ENCODE results near the gene BRD7.

Gene BRD7

GRCh38 chr16:50390914-50391716, 22.3 kb upstream of the BRD7 start:
- in situ Hi-C loops (cut with HindIII; ENCODE audit: low sequenced_read_pairs), result no loop called here
- TF ChIP-seq CTCF (IDR thresholded peaks at IDR 0.05; ENCODE audit: low read depth, low read length, missing control alignments), result no peak
- no peak for DNase-seq (ENCODE audit: low read depth)
- H3K4me3 ChIP-seq (ENCODE audit: low read depth, low read length), result no peak overlapping the region

GRCh38 chr16:50390371-50390771, 21.6 kb upstream of the BRD7 start:
- in situ Hi-C loops (cut with HindIII; ENCODE audit: low sequenced_read_pairs), result no loop called here

GRCh38 chr16:50389900-50390299, 21.1 kb upstream of the BRD7 start:
- H3K4me3 ChIP-seq (ENCODE audit: low read depth, low read length), result no peak overlapping the region
- in situ Hi-C loops (cut with HindIII; ENCODE audit: low sequenced_read_pairs), result no loop called here
- DNase-seq (ENCODE audit: low read depth), result no peak
- no peak for TF ChIP-seq CTCF (IDR thresholded peaks at IDR 0.05; ENCODE audit: low read depth, low read length, missing control alignments)

More at GRCh38 chr16:50390371-50390771, 21.6 kb upstream of the BRD7 start:
- no peak for DNase-seq (ENCODE audit: low read depth)
- TF ChIP-seq CTCF (IDR thresholded peaks at IDR 0.05; ENCODE audit: low read depth, low read length, missing control alignments), result no peak
- H3K4me3 ChIP-seq (ENCODE audit: low read depth, low read length), result no peak overlapping the region

GRCh38 chr16:50388496-50388895, 19.7 kb upstream of the BRD7 start:
- DNase-seq (ENCODE audit: low read depth), result no peak
- no peak overlapping the region for H3K4me3 ChIP-seq (ENCODE audit: low read depth, low read length)
- no peak for TF ChIP-seq CTCF (IDR thresholded peaks at IDR 0.05; ENCODE audit: low read depth, low read length, missing control alignments)
- in situ Hi-C loops (cut with HindIII; ENCODE audit: low sequenced_read_pairs), result no loop called here

- no peak for DNase-seq (ENCODE audit: low read depth)
- in situ Hi-C loops (cut with HindIII; ENCODE audit: low sequenced_read_pairs), result no loop called here
- no peak overlapping the region for H3K4me3 ChIP-seq (ENCODE audit: low read depth, low read length)
- no peak for TF ChIP-seq CTCF (IDR thresholded peaks at IDR 0.05; ENCODE audit: low read depth, low read length, missing control alignments)
Observed at GRCh38 chr16:50386774-50387173, 18.0 kb upstream of the BRD7 start.

GRCh38 chr16:50386139-50386538, 17.4 kb upstream of the BRD7 start:
- in situ Hi-C loops (cut with HindIII; ENCODE audit: low sequenced_read_pairs), result no loop called here
- DNase-seq (ENCODE audit: low read depth), result no peak
- no peak for TF ChIP-seq CTCF (IDR thresholded peaks at IDR 0.05; ENCODE audit: low read depth, low read length, missing control alignments)
- no peak overlapping the region for H3K4me3 ChIP-seq (ENCODE audit: low read depth, low read length)

Data from astrocyte of the cerebellum (primary cell).